GM12864 (cell line): Measurements from ENCODE around the gene CARMIL1.

ENCODE experiments used
- DNase-seq: peaks from one replicate; pipeline ENCODE4 v3.0.0-alpha.2; 2011; ENCODE audit warnings: low read depth
- H3K4me3 ChIP-seq: 2 replicates; pipeline ENCODE4 v1.5.1; 2011; ENCODE audit warnings: mild to moderate bottlenecking, low read depth, low read length, control low read depth
- TF ChIP-seq, protein P1 (sequence below): IDR thresholded peaks from 2 replicates; pipeline ENCODE4 v1.5.1; 2011; ENCODE audit warnings: low read depth, mild to moderate bottlenecking, moderate library complexity, low read length, control low read depth, inconsistent platforms; ENCODE audit errors: missing control alignments

CARMIL1 gene

DNA sequence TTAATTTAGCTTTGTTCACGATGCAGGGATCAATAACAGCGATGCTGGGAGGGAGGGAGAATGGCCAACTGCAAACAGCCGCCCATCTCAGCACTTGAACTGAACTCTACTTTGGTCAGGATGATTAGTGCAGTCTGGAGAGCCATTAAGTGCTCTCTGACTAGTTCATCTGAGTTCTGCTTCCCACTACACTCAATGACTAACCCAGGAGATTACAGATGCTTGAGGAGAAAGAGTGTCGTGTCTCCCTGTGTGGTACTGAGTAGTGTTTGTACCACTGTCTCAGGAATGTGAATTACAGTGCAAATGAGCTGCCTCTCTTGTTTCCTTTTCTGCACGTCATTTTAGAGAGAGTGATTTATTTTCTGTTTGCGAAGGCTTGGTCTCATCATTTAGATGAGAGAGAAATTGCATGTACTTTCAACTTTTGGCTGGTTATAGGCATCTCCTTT lies 23.5 kb downstream of the CARMIL1 start:
- no peak for DNase-seq
- no peak overlapping the region for H3K4me3 ChIP-seq
- TF ChIP-seq, protein P1, sequence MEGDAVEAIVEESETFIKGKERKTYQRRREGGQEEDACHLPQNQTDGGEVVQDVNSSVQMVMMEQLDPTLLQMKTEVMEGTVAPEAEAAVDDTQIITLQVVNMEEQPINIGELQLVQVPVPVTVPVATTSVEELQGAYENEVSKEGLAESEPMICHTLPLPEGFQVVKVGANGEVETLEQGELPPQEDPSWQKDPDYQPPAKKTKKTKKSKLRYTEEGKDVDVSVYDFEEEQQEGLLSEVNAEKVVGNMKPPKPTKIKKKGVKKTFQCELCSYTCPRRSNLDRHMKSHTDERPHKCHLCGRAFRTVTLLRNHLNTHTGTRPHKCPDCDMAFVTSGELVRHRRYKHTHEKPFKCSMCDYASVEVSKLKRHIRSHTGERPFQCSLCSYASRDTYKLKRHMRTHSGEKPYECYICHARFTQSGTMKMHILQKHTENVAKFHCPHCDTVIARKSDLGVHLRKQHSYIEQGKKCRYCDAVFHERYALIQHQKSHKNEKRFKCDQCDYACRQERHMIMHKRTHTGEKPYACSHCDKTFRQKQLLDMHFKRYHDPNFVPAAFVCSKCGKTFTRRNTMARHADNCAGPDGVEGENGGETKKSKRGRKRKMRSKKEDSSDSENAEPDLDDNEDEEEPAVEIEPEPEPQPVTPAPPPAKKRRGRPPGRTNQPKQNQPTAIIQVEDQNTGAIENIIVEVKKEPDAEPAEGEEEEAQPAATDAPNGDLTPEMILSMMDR = no peak

DNA sequence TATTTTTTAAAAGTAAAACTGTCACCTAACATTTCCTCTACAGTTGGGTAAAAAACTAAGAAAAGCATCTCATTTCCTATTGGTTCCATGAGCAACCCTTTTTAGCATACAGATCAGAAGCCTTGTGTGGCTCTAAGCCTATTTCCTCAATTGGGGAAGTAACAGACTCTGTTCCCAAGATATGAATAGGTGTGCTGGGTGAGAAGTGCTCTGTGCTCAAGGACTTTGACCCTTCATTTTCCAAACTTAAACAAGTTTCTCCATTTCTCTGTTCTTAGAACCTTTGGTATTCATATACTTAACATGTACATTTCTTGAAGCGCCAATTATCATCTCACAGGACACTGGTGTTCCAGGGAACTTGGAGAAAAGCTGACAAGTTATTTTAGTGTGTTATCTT lies 24.1 kb downstream of the CARMIL1 start:
- no peak for DNase-seq
- no peak overlapping the region for H3K4me3 ChIP-seq
- TF ChIP-seq, protein P1 = no peak

DNA sequence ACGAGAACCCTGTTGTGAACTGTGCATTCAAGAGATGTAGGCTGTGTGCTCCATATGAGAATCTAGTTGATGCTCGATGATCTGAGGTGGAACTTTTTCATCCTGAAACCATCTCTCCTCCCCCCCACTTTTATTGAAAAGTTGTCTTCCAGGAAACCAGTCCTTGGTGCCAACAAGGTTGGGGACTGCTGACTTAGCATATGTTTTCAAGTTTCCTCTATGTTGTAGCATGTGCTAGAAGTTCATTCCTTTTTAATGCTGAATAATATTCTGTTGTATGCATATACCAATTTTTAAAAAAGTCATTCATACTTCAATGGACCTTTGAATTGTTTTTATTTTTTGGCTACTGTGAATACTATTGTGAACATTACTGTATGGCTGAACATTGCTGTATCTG lies 27.2 kb downstream of the CARMIL1 start:
- no peak overlapping the region for H3K4me3 ChIP-seq
- no peak for DNase-seq
- TF ChIP-seq, protein P1 = no peak

DNA sequence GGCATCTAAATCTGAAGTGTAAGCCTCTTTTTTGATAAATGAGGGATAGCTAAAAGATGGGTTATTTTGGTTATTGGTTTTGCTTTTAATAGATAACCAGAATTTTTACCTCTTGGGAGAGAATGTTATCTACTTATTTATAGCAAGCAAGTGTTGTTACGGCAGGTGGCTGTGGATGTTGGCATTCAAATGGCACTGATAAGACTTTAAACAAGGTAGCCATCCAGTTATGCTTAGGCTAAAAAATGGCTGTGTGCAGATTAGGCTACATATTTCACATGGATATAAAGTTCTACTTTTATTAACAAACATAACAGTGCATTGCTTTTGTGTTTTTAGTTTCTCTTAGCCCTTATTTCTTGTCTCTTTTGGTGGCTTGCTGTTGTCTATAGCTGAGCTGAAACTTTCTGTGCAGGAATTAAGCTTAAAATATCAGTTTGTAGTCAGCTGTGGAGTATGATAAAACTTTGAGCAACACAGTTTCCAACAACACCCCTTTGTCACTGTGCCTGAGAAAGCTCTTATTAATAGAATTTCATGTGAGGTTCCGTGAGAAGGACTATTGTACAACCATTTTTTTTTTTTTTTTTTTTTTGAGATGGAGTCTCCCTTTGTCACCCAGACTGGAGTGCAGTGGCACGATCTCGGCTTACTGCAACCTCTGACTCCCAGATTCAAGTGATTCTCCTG lies 28.8 kb downstream of the CARMIL1 start:
- DNase-seq = no peak
- TF ChIP-seq, protein P1 = no peak
- no peak overlapping the region for H3K4me3 ChIP-seq

DNA sequence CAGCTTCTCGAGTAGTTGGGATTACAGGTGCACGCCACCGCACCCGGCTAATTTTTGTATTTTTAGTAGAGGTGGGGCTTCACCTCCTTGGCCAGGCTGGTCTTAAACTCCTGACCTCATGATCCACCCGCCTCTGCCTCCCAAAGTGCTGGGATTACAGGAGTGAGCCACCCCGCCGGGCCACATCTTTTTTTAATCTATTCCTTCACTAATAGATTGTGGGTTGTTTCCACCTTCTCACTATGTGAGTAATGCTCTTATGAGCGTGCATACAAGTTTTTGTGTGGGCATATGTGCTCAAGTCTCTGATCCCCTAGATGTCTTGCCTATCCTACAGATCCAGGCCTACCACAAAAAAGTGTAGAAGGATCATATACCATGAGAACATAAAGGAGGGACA lies 30.7 kb downstream of the CARMIL1 start:
- TF ChIP-seq, protein P1 = no peak
- no peak for DNase-seq
- H3K4me3 ChIP-seq = no peak overlapping the region

DNA sequence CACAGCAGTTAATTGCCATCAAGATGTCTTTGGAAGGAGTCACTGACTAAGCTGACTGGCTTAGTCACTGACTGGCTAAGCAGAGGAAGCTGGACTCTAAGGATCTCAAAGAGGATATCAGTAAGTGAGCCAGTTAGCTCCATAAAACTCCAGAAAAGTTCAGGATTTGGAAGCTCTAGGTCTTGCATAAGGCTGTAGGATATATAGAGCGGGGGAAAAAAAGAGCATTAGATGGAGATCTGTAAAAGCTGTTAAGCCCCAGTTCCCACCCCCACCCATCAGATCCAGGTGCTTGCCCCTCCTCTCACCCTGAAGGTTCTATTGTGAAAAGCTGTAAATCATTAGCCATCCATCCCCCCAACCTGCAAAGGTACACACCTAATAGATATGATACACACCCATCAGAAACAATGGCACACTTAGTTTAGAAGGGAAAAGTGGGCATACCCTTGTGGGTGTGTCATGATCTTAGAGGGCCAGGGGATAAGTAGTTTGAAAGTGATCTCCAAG lies 32.2 kb downstream of the CARMIL1 start:
- TF ChIP-seq, protein P1 = no peak
- no peak for DNase-seq
- H3K4me3 ChIP-seq = no peak overlapping the region
